Neural cell (in vitro differentiated cells): ENCODE data around the gene ZNF135.

Experiments used
- CTCF ChIP-seq: fragments of 450-650 bp; IDR thresholded peaks from 2 replicates; pipeline ENCODE4 v1.5.1; 2014; ENCODE audit warnings: antibody characterized with exemption, mild to moderate bottlenecking, moderate library complexity; ENCODE audit not compliant: poor library complexity, severe bottlenecking
- EZH2 ChIP-seq: fragments of 200-600, 300-800 bp; shearing (Covaris generic), sonication (generic); IDR thresholded peaks from 2 replicates; pipeline ENCODE4 v1.6.1; 2014; ENCODE audit warnings: antibody characterized with exemption, low read length, borderline replicate concordance, mild to moderate bottlenecking; ENCODE audit not compliant: insufficient read depth, poor library complexity, severe bottlenecking
- MXI1 ChIP-seq: fragments of 450-650 bp; conservative IDR thresholded peaks from 2 replicates; pipeline ENCODE4 v1.6.1; 2014; ENCODE audit warnings: antibody characterized with exemption, mild to moderate bottlenecking; ENCODE audit not compliant: poor library complexity, severe bottlenecking
- POLR2AphosphoS5 ChIP-seq: IDR thresholded peaks from 2 replicates; pipeline ENCODE4 v1.6.1; 2012
- SMC3 ChIP-seq: fragments of 450-650 bp; conservative IDR thresholded peaks from 2 replicates; pipeline ENCODE4 v1.6.1; 2014; ENCODE audit warnings: antibody characterized with exemption, mild to moderate bottlenecking, moderate library complexity; ENCODE audit not compliant: poor library complexity
- TAF1 ChIP-seq: IDR thresholded peaks from 2 replicates; pipeline ENCODE4 v1.6.1; 2012; ENCODE audit warnings: low read depth
- TF ChIP-seq, protein P1 (sequence below): IDR thresholded peaks from 2 replicates; pipeline ENCODE4 v1.6.1; 2012; ENCODE audit warnings: borderline replicate concordance

DNA sequence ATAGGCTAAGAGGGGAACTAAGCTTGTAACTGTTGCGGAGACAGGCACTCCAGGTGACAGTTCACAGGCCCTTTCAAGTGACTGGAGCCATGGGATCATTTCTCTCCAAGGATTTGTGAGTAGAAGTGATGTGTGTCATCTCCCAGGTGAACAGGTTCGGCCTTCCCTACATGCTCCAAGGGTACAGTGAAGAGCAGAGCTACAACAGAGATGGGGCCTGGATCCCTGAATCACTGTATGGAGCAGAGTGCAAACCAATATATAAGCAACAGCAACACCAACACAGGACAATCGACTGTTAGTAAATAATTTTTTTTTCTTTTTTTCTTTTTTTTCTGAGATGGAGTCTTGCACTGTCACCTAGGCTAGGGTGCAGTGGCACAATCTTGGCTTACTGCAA is 23.9 kb downstream of the ZNF135 start:
- no peak for TF ChIP-seq POLR2AphosphoS5
- no peak for TF ChIP-seq CTCF
- no peak for TF ChIP-seq SMC3
- TF ChIP-seq, protein P1, sequence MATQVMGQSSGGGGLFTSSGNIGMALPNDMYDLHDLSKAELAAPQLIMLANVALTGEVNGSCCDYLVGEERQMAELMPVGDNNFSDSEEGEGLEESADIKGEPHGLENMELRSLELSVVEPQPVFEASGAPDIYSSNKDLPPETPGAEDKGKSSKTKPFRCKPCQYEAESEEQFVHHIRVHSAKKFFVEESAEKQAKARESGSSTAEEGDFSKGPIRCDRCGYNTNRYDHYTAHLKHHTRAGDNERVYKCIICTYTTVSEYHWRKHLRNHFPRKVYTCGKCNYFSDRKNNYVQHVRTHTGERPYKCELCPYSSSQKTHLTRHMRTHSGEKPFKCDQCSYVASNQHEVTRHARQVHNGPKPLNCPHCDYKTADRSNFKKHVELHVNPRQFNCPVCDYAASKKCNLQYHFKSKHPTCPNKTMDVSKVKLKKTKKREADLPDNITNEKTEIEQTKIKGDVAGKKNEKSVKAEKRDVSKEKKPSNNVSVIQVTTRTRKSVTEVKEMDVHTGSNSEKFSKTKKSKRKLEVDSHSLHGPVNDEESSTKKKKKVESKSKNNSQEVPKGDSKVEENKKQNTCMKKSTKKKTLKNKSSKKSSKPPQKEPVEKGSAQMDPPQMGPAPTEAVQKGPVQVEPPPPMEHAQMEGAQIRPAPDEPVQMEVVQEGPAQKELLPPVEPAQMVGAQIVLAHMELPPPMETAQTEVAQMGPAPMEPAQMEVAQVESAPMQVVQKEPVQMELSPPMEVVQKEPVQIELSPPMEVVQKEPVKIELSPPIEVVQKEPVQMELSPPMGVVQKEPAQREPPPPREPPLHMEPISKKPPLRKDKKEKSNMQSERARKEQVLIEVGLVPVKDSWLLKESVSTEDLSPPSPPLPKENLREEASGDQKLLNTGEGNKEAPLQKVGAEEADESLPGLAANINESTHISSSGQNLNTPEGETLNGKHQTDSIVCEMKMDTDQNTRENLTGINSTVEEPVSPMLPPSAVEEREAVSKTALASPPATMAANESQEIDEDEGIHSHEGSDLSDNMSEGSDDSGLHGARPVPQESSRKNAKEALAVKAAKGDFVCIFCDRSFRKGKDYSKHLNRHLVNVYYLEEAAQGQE, result no peak
- no peak for TF ChIP-seq TAF1
- TF ChIP-seq EZH2, result no peak
- TF ChIP-seq MXI1, result no peak
